GM18511 (cell line): ENCODE measurements around the gene MRM2.

Experiments
- ATAC-seq: cut with Tn5 transposase; IDR thresholded peaks from one replicate; pipeline ENCODE4 v1.9.1; 2021; ENCODE audit warnings: mild to moderate bottlenecking, moderate library complexity; ENCODE audit not compliant: unreplicated experiment

Gene MRM2

DNA sequence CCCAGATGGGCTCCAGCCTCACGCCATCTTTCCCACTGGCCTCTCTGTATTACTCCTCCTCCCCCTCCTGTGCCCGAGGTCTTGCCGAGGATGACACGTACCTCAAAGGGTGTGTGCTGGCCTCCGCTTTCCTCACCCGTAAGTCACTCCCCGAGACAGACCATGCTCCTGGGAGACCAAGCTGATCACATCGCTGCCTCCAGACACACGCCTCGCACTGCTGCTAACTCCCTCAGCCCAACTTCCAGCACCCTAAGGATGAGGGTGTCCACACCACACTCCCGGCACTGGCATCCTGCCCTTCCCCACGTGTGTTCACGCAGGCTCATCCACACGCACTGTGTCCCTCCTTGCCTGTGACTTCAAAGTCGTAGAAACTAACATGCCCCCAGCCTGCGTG is 33.3 kb downstream of the MRM2 start:
- ATAC-seq: no peak

DNA sequence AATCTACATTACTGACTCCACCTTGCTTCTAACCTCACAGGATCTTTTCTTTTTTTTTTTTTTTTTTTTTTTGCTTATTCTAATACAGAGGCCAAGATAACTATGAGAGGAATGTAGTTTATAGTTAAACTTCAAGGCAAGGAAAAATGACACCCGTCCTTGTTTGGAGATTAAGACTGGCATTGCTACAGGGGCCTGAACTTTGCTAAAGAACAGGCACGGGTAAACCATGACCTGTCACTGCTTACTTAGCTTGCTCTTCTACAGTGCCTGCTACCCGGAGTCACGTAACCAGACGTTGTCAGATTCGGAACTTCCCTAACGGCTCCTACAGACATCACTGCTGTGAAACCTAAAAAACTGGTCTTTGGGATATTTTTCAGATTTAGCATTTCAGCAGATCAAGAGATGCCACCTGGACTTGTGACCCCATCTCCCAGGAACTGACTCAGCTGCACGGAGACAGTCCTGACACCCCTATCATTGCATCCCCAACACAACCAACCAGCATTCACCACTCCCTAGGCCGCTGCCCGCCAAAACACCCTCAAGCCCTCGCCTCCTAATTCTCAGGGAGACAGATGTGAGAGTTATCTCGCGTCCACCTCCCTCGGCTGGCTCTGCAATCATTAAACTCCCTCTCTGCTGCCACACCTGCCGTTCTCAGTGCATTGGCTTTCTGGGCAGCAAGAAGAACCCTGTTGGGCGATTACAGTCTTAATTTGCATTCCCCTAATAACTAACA is 36.8 kb downstream of the MRM2 start:
- ATAC-seq: no peak

DNA sequence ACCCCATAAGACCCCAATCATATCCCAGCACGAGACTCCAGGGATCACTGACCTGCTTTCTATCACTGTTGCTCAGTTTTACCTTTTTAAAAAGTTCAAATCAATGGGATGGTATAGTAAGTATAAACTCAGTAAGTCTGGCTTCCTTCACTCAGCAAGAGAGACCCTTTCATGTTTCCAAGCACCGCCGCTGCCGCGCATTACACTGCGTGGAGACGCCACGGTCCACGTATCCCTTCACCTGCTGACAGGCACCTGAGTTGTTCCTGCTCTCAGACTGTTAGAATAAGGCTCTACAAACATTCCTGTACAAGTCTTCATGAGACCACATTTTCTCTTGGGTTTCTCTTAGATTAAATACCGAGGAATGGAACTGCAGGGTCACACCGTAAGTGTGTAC is 37.6 kb downstream of the MRM2 start:
- no peak for ATAC-seq

DNA sequence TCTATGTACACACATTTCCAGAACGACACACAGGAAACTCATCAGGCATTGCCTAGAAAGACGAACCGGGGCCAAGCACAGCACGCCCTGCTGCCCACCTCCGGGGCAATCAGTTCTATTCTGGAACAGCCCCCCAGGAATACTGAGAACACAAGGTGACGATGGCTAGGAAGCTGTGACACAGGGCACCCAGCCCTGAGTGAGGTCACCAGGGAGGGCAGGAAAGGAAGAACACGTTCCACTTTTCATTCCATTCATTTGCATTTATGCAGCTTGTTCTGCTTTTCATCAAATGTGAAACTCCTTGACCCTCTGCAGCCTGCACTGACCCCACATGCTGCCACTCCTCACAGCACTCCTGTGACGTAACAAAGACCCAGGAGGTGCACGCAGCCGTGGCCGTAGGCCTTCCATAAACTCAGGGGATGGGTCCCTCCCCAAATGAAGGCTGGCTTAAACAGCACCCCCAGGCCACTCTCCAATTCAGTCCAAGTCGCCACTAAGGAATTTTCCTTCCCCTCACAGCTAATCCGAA is 38.2 kb downstream of the MRM2 start:
- ATAC-seq: peak; percentile 61

DNA sequence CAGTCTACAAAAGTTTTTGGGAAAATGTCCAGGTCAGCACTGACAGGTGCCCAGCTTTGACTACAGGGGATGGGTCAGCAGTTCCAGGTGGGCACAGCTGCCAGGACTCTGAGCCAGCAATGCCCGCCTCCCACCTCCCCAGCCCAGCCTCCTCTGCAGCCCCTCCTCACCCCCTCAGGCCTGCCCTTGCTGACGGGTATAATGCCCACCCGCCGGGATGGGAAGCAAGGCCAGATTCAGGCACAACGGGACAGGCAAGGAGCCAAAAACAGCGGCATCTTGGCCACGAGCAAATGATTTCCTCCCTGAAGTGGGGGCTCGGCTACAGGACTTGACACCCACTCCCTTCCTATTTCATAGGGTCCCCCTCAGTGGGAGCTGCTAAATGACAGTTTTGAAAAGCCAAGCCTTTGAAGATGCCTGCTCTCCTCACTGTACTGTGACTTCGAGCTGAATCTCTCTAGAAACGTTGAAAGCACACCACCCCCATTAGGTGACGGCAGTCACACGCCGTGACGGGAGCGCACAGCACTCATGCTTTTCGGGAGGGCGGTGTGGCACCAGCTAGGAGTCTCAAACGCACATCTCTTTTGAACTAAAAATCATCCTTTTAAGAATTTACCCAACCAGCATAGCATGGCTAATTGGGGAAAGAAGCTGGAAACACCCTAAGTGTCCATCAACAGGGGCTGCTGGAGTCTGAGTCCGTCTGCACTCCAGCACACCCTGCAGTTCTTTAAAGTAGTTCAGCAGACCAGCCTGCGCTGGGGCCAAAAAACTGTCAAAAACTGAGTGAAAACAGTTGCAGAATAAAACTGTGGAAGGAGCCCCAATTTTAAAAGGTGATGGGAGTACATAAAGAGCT is 38.9 kb downstream of the MRM2 start:
- ATAC-seq: no peak

DNA sequence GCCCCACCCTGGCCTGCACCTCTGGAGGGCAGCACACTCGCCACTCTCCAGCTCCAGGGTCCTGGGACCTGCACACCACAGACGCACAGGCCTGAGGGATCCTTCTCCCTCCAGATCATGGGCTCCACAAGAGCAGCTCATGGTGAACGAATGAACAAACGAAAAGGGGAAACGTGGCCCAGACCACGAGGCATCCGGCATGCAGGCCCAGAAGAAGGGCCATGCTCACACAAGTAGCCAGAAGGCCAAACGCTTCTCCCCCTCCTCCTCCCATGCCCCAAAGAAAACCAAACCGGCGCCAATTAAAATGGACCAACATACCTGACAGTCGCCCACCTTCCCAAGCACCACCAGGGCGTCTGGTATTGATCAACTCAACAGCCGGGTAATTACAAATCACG is 39.6 kb downstream of the MRM2 start:
- no peak for ATAC-seq

DNA sequence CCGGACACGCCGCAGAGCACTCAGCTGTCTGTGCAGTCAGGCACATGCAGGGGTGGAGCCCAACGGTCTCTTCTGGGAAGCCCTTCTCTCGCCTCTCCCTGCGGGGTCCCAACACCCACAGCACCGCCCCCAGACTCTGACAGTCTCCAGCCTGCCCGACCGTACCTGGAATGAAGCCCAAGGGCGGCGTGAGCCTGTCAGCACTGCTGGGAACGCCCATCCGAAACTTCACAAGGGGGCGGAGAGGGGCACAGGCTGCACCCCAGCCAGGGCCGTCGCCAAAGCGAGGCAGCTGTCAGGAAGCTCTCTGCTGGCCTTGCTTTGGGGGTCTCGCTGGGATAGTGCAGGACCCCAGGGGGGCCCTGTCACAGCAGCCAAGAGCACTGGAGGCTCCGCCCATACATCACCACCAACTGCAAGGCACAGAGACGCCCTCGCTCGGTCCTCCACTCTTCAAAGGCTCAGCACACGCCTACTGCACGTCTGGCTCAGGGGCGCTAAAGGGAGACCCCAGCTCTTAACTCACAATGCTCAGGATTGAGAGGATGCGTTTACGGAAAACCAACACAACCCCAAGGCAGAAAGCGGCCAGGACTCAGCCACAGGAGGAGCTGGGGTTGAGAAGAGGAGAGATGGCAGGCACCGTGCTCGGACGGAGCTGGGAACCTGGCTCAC is 40.2 kb downstream of the MRM2 start:
- ATAC-seq: no peak

DNA sequence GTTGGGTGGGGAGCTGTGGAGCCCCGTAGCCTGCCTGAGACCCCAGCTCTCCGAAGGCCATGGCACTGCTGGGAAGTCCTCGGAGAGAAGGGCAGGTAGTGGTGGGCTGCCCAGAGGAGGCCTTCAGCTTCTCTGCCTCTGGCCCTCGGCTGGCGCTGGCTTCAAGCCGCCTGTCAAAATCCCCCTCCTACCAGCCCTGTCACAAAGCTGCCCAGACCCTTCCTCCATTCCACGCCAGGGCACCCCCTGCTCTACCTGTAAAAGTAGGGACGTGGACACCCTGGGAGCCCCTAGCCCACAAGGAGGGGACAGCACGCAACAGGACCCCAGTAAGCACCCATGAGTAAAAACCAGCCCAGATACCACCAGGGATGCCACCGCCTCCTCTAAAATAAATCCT is 40.9 kb downstream of the MRM2 start:
- ATAC-seq: no peak

DNA sequence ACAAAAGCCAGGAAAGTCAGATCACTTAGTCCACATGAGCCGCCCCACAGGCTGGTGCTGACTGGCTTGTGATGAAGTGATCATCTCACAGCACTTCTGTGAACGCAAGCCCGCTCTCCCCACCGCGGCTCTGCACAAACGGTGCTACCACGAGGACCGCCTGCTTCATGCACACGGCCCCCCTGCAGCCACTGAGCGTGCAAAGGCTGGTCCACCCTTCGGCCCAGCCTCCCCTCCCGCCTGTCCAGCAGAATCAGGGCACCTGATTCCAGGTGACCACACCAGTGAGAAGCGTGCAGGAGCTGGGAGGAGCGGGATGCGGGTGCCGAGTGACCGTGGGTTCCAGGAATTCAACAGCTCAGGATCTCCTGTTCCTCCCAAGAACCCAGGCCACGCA is 41.4 kb downstream of the MRM2 start:
- ATAC-seq: no peak

DNA sequence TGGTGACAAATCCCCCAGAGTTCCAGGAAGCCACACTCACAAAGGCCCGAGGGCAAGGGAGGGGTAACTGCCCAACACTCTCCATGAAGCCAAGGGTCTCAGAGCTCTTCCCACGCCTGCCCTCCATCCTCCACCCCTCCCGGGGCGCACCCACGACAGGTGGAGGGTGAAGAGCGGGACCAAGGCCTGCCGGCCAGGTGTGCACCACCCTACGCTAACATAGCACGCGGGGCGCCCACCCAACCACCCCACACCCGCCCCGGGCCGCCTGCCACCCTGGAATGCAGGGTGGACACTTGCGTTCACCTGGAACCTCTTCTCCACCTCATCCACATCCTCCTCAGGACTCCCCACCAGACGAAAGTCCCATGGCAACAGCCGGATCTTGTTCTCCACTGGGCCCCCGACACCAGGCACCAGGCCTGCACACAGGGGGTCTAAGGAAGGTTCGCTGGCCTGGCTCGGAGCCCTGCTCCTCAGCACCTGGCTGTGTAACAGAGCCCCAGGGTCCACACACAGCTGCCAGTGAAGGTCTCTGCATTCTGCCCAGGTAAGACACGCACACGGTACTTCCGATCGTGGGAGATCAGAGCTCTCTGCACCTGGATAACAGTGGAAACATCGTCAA is 41.9 kb downstream of the MRM2 start:
- no peak for ATAC-seq

DNA sequence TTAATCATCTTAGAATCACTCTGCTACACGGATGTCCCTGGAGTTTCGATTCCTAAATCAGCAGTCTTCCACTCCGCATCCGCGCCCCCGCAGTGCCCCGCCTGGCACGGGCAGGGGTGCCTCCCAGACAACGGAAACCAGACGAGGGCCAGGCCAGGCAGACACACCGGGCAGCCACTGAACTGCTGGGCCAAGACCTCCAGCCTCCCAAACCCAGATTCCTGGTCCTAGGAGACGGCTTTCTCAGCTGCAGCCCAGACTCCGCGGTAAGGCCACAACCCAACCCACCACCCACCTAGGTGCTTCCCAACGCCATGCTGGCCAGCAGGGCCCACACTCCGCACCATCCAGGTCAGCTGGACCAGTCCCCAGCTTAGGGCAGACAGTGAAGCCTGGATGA is 42.5 kb downstream of the MRM2 start:
- ATAC-seq: no peak

DNA sequence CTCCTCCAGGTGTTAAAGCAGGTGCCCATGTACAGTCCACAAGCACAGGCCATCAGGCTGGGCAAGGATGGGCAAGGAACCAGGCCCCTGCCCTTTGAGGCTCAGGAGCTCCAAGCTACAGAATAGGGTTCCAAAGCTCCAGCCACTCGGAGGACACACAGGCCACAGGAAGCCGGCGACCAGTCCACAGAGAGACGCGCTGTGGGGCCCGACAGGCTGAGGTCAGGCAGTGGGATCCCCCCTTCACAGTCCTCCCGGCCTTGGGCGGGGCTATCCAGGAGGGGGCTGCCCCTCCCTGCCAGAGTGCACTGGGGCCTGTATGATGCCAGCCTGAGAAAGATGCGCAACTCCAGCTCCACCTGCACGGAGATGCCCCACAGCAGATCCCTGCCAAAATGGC is 43.2 kb downstream of the MRM2 start:
- no peak for ATAC-seq

DNA sequence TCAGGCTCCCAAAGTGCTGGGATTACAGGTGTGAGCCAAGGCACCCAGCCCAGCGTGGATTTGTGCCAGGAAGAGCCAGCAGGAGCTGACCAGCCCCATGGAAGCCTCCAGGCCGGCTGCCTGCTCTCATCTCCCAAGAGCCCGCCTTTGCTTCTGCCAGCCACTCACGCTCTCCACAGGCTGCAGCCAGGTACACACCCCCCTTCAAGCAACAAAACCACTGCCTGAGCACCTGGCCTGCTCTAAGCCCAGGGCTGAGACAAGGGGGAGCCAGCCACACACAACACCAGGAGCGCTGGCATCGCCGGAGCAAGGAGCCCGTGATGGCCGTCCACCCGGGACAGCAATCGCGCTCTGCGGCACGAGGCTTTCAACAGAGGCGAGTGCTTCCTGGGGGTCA is 43.8 kb downstream of the MRM2 start:
- no peak for ATAC-seq

DNA sequence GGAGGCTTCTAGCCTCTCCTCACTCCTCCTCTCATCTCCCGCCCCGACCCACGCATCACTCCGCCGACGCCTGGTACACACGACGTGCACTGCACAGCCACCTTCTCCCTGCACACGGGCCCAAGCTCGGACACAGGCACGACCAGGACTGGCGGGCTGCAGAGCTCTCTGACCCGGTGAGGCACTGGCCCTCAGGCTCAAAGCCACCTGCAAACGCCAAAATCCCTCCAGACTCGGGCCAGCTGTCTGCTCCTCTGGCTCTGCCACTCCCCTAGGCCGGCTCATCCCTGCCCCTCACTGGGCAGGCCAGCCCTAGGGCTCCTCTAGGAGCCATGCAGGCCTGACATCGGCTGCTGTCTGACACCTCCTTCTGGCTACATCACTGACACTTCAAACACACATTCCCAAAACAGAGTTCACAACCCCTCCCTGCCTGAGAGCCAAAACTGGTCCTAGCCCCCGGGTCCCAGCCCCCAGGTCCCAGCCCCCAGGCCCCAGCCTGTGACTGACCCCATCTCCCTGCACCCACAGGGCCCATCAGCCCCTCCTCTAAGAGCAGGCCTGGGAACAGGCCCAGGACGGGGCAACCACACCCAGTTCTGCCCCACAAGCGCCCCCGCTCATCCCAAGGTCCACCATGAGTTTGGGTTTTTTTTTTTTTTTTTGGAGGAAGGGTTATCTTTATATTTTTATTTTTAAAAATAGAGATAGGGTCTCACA is 44.4 kb downstream of the MRM2 start:
- no peak for ATAC-seq

DNA sequence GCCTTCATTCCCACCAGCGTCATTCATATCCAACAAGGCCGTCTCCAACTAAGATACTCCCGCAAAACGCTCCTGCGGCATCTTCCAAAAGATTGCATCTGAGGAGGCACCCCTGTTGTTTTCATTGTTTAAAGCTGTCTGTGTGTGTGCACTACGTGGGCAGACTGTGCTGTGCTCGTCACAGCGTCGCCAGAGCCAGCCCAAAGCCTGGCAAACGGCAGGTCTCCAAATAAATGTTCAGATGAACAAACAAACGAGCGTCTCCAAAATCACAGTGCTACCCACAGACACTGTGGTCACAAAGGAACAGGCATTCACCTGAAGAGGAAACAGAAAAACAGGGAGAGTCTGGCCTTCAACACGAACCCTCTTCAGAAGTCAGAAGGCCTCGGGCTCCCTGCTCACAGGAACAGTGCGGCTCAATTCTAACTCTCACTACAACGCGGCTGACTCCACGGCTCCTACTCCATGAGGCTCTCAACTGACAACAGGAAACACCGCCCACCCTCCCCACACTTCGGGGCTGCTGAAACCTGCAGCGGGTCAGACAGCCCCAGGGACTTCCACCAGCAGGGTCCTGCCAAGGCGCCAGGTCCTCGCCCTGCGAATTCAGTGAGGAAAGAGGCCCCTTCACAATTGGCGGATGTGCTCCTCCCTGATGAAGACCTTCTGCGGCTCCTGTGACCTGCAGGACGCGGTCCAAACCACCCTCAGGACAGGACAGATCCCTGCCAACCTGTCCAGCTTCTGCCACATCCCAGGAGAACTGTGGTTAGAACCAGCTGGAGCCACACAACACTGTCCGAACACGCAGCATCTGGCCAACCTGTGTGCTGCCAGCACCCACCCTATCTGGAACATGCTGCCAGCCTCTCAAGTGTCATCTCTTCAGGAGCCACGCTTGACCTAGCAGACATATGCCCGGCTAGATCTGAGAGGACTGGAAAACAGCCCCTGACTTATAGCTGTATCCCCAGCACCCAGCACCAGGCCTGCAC is 45.3 kb downstream of the MRM2 start:
- ATAC-seq: no peak

DNA sequence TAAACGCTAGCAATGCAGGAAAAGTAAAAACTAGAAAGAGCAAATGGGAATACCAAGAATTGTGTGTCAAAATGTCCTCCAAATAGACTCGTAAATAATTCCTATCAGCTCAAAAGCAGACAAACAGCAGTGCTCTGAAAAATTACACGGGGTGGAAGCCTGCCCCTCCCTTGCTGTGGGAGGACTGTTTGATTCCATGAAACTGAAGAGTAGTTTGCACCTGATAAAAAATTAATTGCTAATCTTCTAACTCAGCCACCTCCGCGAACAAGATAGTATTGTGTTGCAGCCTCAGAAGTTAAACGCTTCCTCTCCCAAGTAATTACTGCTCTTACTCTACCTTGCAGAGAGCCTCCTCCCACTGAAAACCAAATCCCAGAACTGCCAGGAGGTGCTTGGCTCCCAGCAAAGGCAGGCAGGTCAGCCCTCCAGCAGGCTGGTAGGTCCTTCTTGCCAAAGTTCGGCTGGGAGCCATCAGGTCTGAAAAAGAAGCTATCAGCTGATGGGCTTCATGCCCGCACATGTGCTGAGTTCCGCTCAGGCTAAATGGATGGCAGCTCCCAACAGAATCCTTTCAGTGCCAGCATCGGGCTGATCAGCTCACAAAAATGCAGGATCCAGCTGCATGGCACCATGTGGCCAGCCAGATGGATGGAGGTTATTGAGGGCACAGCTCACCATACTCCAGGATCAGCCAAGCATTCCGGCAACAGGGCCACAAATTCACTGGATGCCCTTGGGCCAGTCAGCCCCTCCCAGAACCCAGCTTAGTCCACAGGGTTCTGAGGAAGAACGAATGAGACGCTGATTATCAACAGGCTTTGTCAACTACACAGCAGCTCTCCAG is 46.4 kb downstream of the MRM2 start:
- no peak for ATAC-seq

DNA sequence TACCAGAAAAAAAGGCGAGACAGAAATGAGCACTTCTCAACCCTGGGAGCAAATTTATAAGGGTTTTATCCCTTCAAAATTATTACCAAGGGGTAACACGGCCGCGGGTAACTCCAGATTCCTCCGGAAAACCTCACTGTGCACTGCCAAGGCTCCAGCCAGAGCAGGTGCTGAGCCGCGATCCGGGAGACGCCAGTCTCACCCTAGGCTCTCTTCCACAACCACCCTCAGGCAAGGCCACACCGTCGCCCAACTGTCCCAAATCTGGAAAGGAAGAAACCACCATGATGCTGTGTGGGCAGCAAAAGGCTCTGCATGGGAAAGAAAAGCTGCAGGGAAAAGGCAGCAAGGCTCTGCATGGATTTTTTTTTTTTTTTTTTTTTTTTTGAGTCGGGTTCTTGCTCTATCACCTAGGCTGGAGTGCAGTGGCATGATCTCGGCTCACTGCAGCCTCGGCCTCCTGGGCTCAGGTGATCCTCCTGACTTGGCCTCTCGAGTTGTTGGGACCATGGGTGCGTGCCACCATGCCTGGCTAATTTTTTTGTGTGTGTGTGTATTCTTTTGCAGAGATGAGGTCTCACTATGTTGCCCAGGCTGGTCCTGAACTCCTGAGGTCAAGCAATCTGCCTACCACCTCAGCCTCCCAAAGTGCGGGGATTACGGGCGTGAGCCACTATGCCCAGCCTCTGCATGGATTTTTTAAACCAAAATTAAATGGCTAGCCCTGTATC is 48.3 kb downstream of the MRM2 start:
- no peak for ATAC-seq
